WI38 (cell line): ENCODE results near the gene MEGF9.

Experiments used
- H3K4me3 ChIP-seq: 2 replicates; pipeline ENCODE4 v1.5.1; 2011; ENCODE audit warnings: low read depth, mild to moderate bottlenecking, control low read depth, low read length
- CTCF ChIP-seq: IDR thresholded peaks from 2 replicates; pipeline ENCODE4 v1.5.1; 2012; ENCODE audit warnings: low read depth, mild to moderate bottlenecking, control low read depth, low read length

Gene MEGF9

GRCh38 chr9:120740132-120740531 is 25.9 kb upstream of the MEGF9 start:
- no peak for TF ChIP-seq CTCF
- H3K4me3 ChIP-seq, result no peak overlapping the region

GRCh38 chr9:120737416-120738165 is 23.3 kb upstream of the MEGF9 start:
- TF ChIP-seq CTCF, result no peak
- no peak overlapping the region for H3K4me3 ChIP-seq

- H3K4me3 ChIP-seq, result no peak overlapping the region
- TF ChIP-seq CTCF, result no peak
Observed at GRCh38 chr9:120736881-120737280, 22.6 kb upstream of the MEGF9 start.

- H3K4me3 ChIP-seq, result no peak overlapping the region
- no peak for TF ChIP-seq CTCF
Observed at GRCh38 chr9:120735415-120736126, 21.3 kb upstream of the MEGF9 start.

GRCh38 chr9:120734607-120735410 is 20.5 kb upstream of the MEGF9 start:
- no peak for TF ChIP-seq CTCF
- no peak overlapping the region for H3K4me3 ChIP-seq

GRCh38 chr9:120733190-120733589 is 18.9 kb upstream of the MEGF9 start:
- H3K4me3 ChIP-seq, result no peak overlapping the region
- TF ChIP-seq CTCF, result no peak
